ENCODE results near the gene COL1A2. TPM values are rescaled to one million over a fixed set of nuclear protein-coding genes. Genes with fewer than 3 reads are reported as not detected.

The COL1A2 gene
- total RNA-seq, 1 experiment from 2014 or later: 42.1 TPM

DNA sequence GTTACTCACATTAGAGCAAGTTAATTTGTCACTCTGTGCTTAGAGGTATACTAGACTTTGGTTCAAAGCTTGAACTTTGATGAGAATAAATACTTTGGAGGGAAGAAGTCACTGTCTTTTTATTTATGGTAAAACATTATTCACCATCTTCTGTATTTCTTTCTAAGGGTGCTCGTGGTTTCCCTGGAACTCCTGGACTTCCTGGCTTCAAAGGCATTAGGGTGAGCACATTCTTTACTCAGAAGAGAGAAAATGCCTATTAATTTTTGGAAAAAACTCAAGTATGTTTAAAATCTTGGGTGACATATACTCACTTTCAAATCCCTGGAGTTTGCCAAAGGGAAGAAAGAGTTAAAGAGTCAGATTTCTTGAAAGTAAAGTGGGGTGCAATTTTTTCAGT is 10.8 kb downstream of the COL1A2 start:
- Histone ChIP-seq H3K9me3 (ENCODE audit: control insufficient read depth, low read depth, low read length) (no peaks in the 10 kb centered on the region), H3K79me1 (ENCODE audit: insufficient read depth, low read depth, low read length, poor library complexity, severe bottlenecking) (no peaks in the 10 kb centered on the region), H3K79me2 (ENCODE audit: insufficient read depth, low read length) (no peaks in the 10 kb centered on the region), H3K56ac (ENCODE audit: insufficient read length, low read depth, low read length) (no peak overlapping the region), H2BK15ac (ENCODE audit: low read depth, low read length) (no peak overlapping the region), H3K4me1 (ENCODE audit: insufficient read depth, low read length) (no peaks in the 10 kb centered on the region), H4K8ac (replicated peaks; ENCODE audit: insufficient read length, low read depth, low read length) (no peak overlapping the region), H2BK120ac (ENCODE audit: low read depth, low read length, poor library complexity, severe bottlenecking) (no peak overlapping the region), H2AK5ac (ENCODE audit: insufficient read length, low read length) (no peak overlapping the region), H3K23me2 (ENCODE audit: insufficient read length, low read depth, low read length, poor library complexity, severe bottlenecking) (no peaks in the 10 kb centered on the region), H3K14ac (ENCODE audit: insufficient read depth, low read length) (no peak overlapping the region), H3K4me2 (ENCODE audit: insufficient read depth, insufficient read length, low read length) (no peak overlapping the region), H2BK20ac (ENCODE audit: low read depth, low read length, poor library complexity, severe bottlenecking) (no peak overlapping the region), H4K5ac (ENCODE audit: insufficient read length, low read depth, low read length) (no peak overlapping the region), H2BK12ac (ENCODE audit: insufficient read length, low read depth, low read length) (no peak overlapping the region), H3K18ac (ENCODE audit: insufficient read length, low read depth, low read length) (no peak overlapping the region), H2BK5ac (ENCODE audit: insufficient read length, low read length) (no peak overlapping the region), H3K27ac (ENCODE audit: insufficient read length, low read depth, low read length) (no peak overlapping the region), H3K23ac (ENCODE audit: insufficient read length, low read depth, low read length) (no peak overlapping the region), H3K27me3 (ENCODE audit: insufficient read depth, low read length) (no peaks in the 10 kb centered on the region), H3K9ac (ENCODE audit: extremely low read depth, insufficient read length, low read length) (no peak overlapping the region), H3T11ph (ENCODE audit: low read length) (no peak overlapping the region), H3K4ac (ENCODE audit: low read depth, low read length) (no peak overlapping the region), H2AFZ (ENCODE audit: low read length) (no peak overlapping the region), H4K20me1 (ENCODE audit: control insufficient read depth, insufficient read depth, insufficient read length) (no peaks in the 10 kb centered on the region), H4K91ac (ENCODE audit: insufficient read length, low read depth, low read length) (no peak overlapping the region)
- Mint-ChIP-seq H3K9me3 (no peaks in the 10 kb centered on the region), H3K36me3 (ENCODE audit: insufficient read depth in 1 of 3, low read depth in 3 of 3) (peaks cover 4 to 72% (median 18%) of the 10 kb centered on the region in 3 experiments; a peak in 6 of 7 replicates), H3K4me1 (no peaks in the 10 kb centered on the region), H3K4me3 (no peak overlapping the region), H3K27ac (no peak overlapping the region), H3K27me3 (ENCODE audit: low read depth) (no peaks in the 10 kb centered on the region)
- no CpG with 5 or more reads among the region's 1 CpG for WGBS (ENCODE audit: extremely low coverage, insufficient read length, low lambda C conversion rate)
- no peak for TF ChIP-seq CTCF (conservative IDR thresholded peaks at IDR 0.05)
- DNase-seq: no peak

Measured in H9 (cell line).